Astrocyte of the cerebellum (primary cell): ENCODE results near the gene PSMF1.

Source experiments
- DNase-seq: peaks from one replicate; pipeline ENCODE4 v3.0.0-alpha.2; 2011; ENCODE audit warnings: low read depth
- H3K4me3 ChIP-seq: 2 replicates; pipeline ENCODE4 v1.5.1; 2011; ENCODE audit warnings: mild to moderate bottlenecking, low read depth, low read length, moderate library complexity
- in situ Hi-C: cut with HindIII; loops from 2 replicates; pipeline ENCODE4 v1.10.0; 2017; ENCODE audit warnings: low sequenced_read_pairs
- TF ChIP-seq, protein P1 (sequence below): IDR thresholded peaks from 2 replicates; pipeline ENCODE4 v1.5.1; 2012; ENCODE audit warnings: low read length, low read depth, moderate library complexity, mild to moderate bottlenecking; ENCODE audit errors: missing control alignments

PSMF1 gene

GRCh38 chr20:1198751-1199150 lies 80.3 kb downstream of the PSMF1 start:
- no peak for DNase-seq
- H3K4me3 ChIP-seq, result no peak overlapping the region
- TF ChIP-seq, protein P1, sequence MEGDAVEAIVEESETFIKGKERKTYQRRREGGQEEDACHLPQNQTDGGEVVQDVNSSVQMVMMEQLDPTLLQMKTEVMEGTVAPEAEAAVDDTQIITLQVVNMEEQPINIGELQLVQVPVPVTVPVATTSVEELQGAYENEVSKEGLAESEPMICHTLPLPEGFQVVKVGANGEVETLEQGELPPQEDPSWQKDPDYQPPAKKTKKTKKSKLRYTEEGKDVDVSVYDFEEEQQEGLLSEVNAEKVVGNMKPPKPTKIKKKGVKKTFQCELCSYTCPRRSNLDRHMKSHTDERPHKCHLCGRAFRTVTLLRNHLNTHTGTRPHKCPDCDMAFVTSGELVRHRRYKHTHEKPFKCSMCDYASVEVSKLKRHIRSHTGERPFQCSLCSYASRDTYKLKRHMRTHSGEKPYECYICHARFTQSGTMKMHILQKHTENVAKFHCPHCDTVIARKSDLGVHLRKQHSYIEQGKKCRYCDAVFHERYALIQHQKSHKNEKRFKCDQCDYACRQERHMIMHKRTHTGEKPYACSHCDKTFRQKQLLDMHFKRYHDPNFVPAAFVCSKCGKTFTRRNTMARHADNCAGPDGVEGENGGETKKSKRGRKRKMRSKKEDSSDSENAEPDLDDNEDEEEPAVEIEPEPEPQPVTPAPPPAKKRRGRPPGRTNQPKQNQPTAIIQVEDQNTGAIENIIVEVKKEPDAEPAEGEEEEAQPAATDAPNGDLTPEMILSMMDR, result no peak
- in situ Hi-C loops, result no loop called here

GRCh38 chr20:1199212-1199873 lies 80.9 kb downstream of the PSMF1 start:
- TF ChIP-seq, protein P1, result no peak
- DNase-seq, result no peak
- in situ Hi-C loops, result no loop called here
- no peak overlapping the region for H3K4me3 ChIP-seq

DNA sequence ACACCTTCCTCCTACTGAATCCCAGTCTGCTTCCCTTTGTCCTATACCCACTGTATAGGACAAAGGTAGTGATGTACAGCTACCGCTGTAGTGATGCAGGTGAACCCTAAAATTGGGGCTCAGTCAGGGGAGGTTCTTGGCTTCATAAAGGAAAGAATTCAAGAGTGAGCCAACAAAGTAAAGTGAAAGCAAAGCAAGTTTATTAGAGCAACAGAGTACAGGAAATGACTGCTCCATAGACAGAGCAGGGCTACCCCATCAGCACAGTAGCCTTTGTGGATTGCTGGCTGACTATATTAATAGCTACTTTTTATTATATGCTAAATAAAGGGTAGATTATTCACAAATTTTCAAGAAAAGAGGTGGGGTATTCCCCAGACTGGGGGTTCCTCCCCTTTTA lies 81.6 kb downstream of the PSMF1 start:
- in situ Hi-C loops, result no loop called here
- no peak for DNase-seq
- no peak overlapping the region for H3K4me3 ChIP-seq
- TF ChIP-seq, protein P1, result no peak

GRCh38 chr20:1202762-1203504 lies 84.5 kb downstream of the PSMF1 start, which contains the start of gene C20orf202:
Gene C20orf202, plus strand, starts transcription at chr20:1203454. Its CDS starts 132 bp downstream, at chr20:1203586.
- TF ChIP-seq, protein P1, result no peak
- no peak for DNase-seq
- in situ Hi-C loops, result no loop called here
- no peak within 1 kb of the TSS for H3K4me3 ChIP-seq

DNA sequence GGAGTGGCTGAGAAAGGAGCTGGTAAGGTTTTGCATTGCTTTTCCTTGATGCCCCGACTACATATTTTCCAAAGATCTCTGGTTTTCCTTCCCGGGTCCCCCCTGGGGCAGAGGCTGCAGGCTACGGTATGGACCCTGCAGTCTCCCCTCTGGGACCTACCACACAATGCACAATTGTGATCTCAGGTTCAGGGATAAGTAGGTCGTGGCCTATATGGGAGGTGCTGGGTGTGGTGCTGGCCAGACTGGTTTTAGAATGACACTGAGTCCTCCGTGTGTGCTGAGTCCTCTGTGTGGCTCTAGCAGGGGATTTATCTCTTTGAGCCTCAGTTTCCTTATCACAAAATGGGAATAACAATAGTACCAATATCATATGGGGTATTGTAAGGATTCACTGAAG lies 85.2 kb downstream of the PSMF1 start:
- TF ChIP-seq, protein P1, result no peak
- no peak overlapping the region for H3K4me3 ChIP-seq
- in situ Hi-C loops, result no loop called here
- no peak for DNase-seq

DNA sequence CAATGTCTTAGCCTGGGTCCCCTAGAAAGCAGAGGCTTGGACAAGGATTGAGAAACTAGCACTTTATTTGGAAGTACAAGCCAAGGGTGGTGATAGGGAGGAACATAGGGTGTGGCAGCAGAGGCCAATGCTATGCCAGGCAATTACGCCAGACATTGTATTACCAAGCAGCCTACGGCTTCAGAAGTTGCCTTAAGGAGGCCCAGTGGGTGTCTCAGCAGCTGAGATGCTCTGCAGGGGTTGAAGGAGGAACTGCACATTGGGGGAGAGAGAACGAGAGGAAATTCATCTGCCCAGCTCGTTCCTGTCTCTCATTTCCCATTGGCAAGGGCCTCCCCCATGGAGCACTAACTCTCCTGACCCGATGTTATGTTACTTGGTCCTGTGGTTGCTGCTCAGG lies 85.7 kb downstream of the PSMF1 start:
- TF ChIP-seq, protein P1, result no peak

More for the DNA sequence above, 85.7 kb downstream of the PSMF1 start:
- H3K4me3 ChIP-seq, result no peak overlapping the region
- in situ Hi-C loops, result no loop called here
- no peak for DNase-seq
